ENCODE results near the gene CYP39A1.

DNA sequence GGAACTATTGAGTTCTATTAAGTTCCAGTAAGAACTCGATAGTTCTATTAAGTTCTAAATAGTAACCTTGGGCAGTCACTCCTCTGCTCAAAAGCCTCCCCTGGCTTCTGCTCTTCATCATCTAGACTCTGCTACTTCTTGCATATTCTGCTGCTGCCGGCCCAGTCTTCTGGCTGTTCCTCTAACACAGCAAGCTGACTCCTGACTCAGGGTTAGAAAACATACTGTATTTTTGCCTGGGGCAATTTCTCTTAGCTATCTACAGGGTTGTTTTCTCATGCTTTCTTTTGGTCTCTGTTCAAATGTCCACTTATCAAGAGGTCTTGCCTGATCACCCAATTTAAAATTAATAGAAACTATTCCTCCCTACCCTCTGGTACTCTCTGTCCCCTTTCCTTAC lies 14.8 kb upstream of the CYP39A1 start:
- TF ChIP-seq, protein P1, sequence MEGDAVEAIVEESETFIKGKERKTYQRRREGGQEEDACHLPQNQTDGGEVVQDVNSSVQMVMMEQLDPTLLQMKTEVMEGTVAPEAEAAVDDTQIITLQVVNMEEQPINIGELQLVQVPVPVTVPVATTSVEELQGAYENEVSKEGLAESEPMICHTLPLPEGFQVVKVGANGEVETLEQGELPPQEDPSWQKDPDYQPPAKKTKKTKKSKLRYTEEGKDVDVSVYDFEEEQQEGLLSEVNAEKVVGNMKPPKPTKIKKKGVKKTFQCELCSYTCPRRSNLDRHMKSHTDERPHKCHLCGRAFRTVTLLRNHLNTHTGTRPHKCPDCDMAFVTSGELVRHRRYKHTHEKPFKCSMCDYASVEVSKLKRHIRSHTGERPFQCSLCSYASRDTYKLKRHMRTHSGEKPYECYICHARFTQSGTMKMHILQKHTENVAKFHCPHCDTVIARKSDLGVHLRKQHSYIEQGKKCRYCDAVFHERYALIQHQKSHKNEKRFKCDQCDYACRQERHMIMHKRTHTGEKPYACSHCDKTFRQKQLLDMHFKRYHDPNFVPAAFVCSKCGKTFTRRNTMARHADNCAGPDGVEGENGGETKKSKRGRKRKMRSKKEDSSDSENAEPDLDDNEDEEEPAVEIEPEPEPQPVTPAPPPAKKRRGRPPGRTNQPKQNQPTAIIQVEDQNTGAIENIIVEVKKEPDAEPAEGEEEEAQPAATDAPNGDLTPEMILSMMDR (IDR thresholded peaks at IDR 0.05) = no peak
- TF ChIP-seq EZH2 (IDR thresholded peaks at IDR 0.05; ENCODE audit: borderline replicate concordance, insufficient read depth, low read depth, low read length, poor library complexity, severe bottlenecking) = no peak
